Colon (tissue), 2 donors: ENCODE measurements around the gene LYZL6.
"Not testable (repeated sequence)": the region's sequence is repeated elsewhere in the genome, so short reads cannot be mapped to it uniquely, and the experiment has no call there.

Experiments used
- FAIRE-seq: peaks from 2 replicates; lab custom pipeline; 2012; peaks lifted over from hg19 to GRCh38; lab: Jason Lieb, UNC
- donor health status: control.
- donor health status: control.

The LYZL6 gene

GRCh38 chr17:35906191-35906925, 37.2 kb downstream of the LYZL6 start:
- FAIRE-seq = no peak

GRCh38 chr17:35903451-35903850, 40.1 kb downstream of the LYZL6 start:
- no peak for FAIRE-seq

GRCh38 chr17:35901631-35902175, 41.8 kb downstream of the LYZL6 start:
- no peak for FAIRE-seq

- no peak for FAIRE-seq
Measured at GRCh38 chr17:35900708-35901480, 42.6 kb downstream of the LYZL6 start.

GRCh38 chr17:35900280-35900679, 43.2 kb downstream of the LYZL6 start:
- no peak for FAIRE-seq

GRCh38 chr17:35898283-35899070, 45.0 kb downstream of the LYZL6 start:
- FAIRE-seq = no peak

- not testable (repeated sequence) for FAIRE-seq
Measured at GRCh38 chr17:35897772-35898171, 45.7 kb downstream of the LYZL6 start.

GRCh38 chr17:35895636-35896587, 47.6 kb downstream of the LYZL6 start:
- FAIRE-seq = no peak

GRCh38 chr17:35894206-35894605, 49.3 kb downstream of the LYZL6 start:
- FAIRE-seq = no peak

GRCh38 chr17:35893751-35894150, 49.8 kb downstream of the LYZL6 start:
- FAIRE-seq = no peak

GRCh38 chr17:35892091-35893035, 51.1 kb downstream of the LYZL6 start:
- FAIRE-seq = no peak

GRCh38 chr17:35891269-35891668, 52.2 kb downstream of the LYZL6 start:
- FAIRE-seq = no peak

- no peak for FAIRE-seq
Measured at GRCh38 chr17:35890774-35891155, 52.7 kb downstream of the LYZL6 start.

- FAIRE-seq = no peak
Measured at GRCh38 chr17:35889818-35890773, 53.4 kb downstream of the LYZL6 start.

GRCh38 chr17:35889241-35889640, 54.3 kb downstream of the LYZL6 start:
- FAIRE-seq = no peak
